MCF 10A (cell line): ENCODE data around the gene DPYD. TPM values are rescaled to one million over a fixed set of nuclear protein-coding genes. Genes with fewer than 3 reads are reported as not detected.

Experiments
- BruUV-seq: library from RNA; stranded (reverse); fragments of 400-500 nt; replicated peaks from 2 replicates; lab custom pipeline; 2021; lab: Mats Ljungman, UMichigan
- CTCF ChIA-PET: fragments of 300-600 bp; sonication (Branson Sonifier 250); formaldehyde crosslinking; extraction: SDS; loops from one replicate; lab custom pipeline; 2021; ENCODE audit warnings: antibody characterized with exemption, inconsistent platforms; lab: Yijun Ruan, JAX
- POLR2A ChIA-PET: fragments of 300-600, 350-650 bp; sonication (Branson Sonifier 250); formaldehyde crosslinking; extraction: SDS; loops from one replicate; lab custom pipeline; 2020; ENCODE audit warnings: antibody characterized with exemption, inconsistent platforms; lab: Yijun Ruan, JAX
- DNase-seq: peaks from one replicate; pipeline ENCODE4 v3.0.0-alpha.2; 2018; ENCODE audit not compliant: unreplicated experiment
- H3K27ac Mint-ChIP-seq: one replicate; pipeline ENCODE4 v1.8.0; 2022; ENCODE audit warnings: mild to moderate bottlenecking, low read depth, mixed read lengths; ENCODE audit not compliant: unreplicated experiment
- H3K27me3 Mint-ChIP-seq: one replicate; pipeline ENCODE4 v1.8.0; 2022; ENCODE audit warnings: mixed read lengths; ENCODE audit not compliant: insufficient read depth, unreplicated experiment
- H3K36me3 Mint-ChIP-seq: one replicate; pipeline ENCODE4 v1.8.0; 2022; ENCODE audit warnings: mild to moderate bottlenecking, moderate library complexity, mixed read lengths; ENCODE audit not compliant: insufficient read depth, unreplicated experiment
- H3K4me1 Mint-ChIP-seq: one replicate; pipeline ENCODE4 v1.8.0; 2022; ENCODE audit warnings: mixed read lengths; ENCODE audit not compliant: insufficient read depth, unreplicated experiment
- H3K4me3 Mint-ChIP-seq: one replicate; pipeline ENCODE4 v1.8.0; 2022; ENCODE audit warnings: mild to moderate bottlenecking, moderate library complexity, mixed read lengths; ENCODE audit not compliant: unreplicated experiment
- H3K9me3 Mint-ChIP-seq: one replicate; pipeline ENCODE4 v1.8.0; 2022; ENCODE audit warnings: mixed read lengths; ENCODE audit not compliant: unreplicated experiment
- intact Hi-C: fragments of 100-400 bp; cut with micrococcal nuclease; formaldehyde crosslinking; loops from 2 replicates; pipeline ENCODE4 v1.14.1; 2022
- total RNA-seq: library from RNA; stranded (reverse); gene quantifications from 2 replicates; pipeline ENCODE4 v1.2.3, GENCODE V29; 2022
- TF ChIP-seq, protein P1 (sequence below): fragments of 200-600 bp; IDR thresholded peaks from one replicate; pipeline ENCODE4 v1.8.0; 2022; ENCODE audit warnings: antibody characterized with exemption, mild to moderate bottlenecking; ENCODE audit not compliant: unreplicated experiment

DPYD gene
- total RNA-seq, 1 experiment from 2014 or later, result 48.2 TPM

GRCh38 chr1:97837161-97837560 lies 83.7 kb downstream of the DPYD start:
- no TSS peak for BruUV-seq
- Mint-ChIP-seq H3K27ac (no peak overlapping the region), H3K36me3 (peaks cover 7% of the 10 kb centered on the region), H3K27me3 (no peaks in the 10 kb centered on the region), H3K4me3 (no peak overlapping the region), H3K4me1 (no peaks in the 10 kb centered on the region), H3K9me3 (no peaks in the 10 kb centered on the region)
- intact Hi-C loops, result loop anchor here (5.0 kb wide), 2 partner anchors 80 to 210 kb away; no protein-coding TSS in a partner anchor
- ChIA-PET CTCF (no interaction called here), POLR2A (no interaction called here)
- TF ChIP-seq, protein P1, sequence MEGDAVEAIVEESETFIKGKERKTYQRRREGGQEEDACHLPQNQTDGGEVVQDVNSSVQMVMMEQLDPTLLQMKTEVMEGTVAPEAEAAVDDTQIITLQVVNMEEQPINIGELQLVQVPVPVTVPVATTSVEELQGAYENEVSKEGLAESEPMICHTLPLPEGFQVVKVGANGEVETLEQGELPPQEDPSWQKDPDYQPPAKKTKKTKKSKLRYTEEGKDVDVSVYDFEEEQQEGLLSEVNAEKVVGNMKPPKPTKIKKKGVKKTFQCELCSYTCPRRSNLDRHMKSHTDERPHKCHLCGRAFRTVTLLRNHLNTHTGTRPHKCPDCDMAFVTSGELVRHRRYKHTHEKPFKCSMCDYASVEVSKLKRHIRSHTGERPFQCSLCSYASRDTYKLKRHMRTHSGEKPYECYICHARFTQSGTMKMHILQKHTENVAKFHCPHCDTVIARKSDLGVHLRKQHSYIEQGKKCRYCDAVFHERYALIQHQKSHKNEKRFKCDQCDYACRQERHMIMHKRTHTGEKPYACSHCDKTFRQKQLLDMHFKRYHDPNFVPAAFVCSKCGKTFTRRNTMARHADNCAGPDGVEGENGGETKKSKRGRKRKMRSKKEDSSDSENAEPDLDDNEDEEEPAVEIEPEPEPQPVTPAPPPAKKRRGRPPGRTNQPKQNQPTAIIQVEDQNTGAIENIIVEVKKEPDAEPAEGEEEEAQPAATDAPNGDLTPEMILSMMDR, result no peak
- no peak for DNase-seq

DNA sequence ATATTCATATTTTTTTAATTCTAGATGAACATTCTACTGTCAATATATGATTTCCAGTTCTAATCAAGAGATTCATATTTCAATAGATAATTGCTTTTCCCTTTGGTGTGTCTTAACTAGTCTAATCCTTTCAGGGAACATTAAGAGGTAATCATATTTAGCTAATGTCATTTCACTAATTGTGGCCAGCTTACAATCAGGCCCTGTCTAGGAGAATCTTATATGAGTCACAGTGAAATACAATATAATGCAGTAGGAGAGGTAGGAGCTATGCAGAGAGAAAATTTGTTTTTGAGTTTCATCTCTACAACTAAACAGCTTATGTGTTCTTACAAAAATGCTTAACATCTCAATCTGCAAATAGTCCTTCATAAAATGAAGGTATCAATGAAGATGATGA lies 85.9 kb downstream of the DPYD start:
- Mint-ChIP-seq H3K4me1 (no peaks in the 10 kb centered on the region), H3K27ac (no peak overlapping the region), H3K27me3 (no peaks in the 10 kb centered on the region), H3K4me3 (no peak overlapping the region), H3K9me3 (no peaks in the 10 kb centered on the region), H3K36me3 (peaks cover 7% of the 10 kb centered on the region)
- TF ChIP-seq, protein P1, result no peak
- DNase-seq, result no peak
- POLR2A ChIA-PET, result interaction anchor here (1.5 kb wide), 1 partner anchor 84 kb away, joined by 3 read pairs; no protein-coding TSS in a partner anchor
- CTCF ChIA-PET, result interaction anchor here (0.5 kb wide), 1 partner anchor 904 kb away, joined by 4 read pairs; no protein-coding TSS in a partner anchor
- intact Hi-C loops, result loop anchor here (5.0 kb wide), 2 partner anchors 82 to 212 kb away; no protein-coding TSS in a partner anchor
- no TSS peak for BruUV-seq

- no peak overlapping the region for H3K4me3 Mint-ChIP-seq
- no peaks in the 10 kb centered on the region for H3K4me1 Mint-ChIP-seq
- CTCF ChIA-PET, result no interaction called here
- POLR2A ChIA-PET, result no interaction called here
- H3K36me3 Mint-ChIP-seq, result peaks cover under 1% of the 10 kb centered on the region
- H3K9me3 Mint-ChIP-seq, result no peaks in the 10 kb centered on the region
- no peak for DNase-seq
- intact Hi-C loops, result no loop called here
- BruUV-seq, result no TSS peak
- TF ChIP-seq, protein P1, result no peak
- no peak overlapping the region for H3K27ac Mint-ChIP-seq
- H3K27me3 Mint-ChIP-seq, result no peaks in the 10 kb centered on the region
Observed at GRCh38 chr1:97833881-97834280, 87.0 kb downstream of the DPYD start.

DNA sequence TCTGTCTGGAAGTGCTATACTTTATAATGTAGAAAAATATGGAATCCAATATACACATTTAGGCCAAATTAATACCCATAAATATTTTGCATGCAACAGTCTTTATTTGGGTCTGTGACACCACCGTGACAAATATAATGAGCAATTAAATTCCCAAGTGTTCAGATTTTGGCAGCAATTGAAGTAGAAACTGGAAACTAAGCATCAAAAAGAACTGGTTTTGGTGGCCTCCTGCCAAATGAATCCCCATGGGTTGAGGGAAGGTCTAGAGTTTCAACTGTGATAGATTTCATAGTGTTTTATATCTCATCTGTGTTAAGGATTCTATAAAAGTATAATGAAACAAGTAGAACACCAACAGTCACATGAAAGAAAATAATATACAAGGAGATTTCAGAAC lies 88.4 kb downstream of the DPYD start:
- Mint-ChIP-seq H3K27me3 (no peaks in the 10 kb centered on the region), H3K4me3 (no peak overlapping the region), H3K36me3 (no peaks in the 10 kb centered on the region), H3K27ac (no peak overlapping the region), H3K4me1 (no peaks in the 10 kb centered on the region), H3K9me3 (no peaks in the 10 kb centered on the region)
- TF ChIP-seq, protein P1, result no peak
- CTCF ChIA-PET, result interaction anchor here (0.6 kb wide), 1 partner anchor 729 kb away, joined by 3 read pairs; no protein-coding TSS in a partner anchor
- no TSS peak for BruUV-seq
- intact Hi-C loops, result no loop called here
- peak; percentile 27 for DNase-seq
- POLR2A ChIA-PET, result interaction anchor here (1.0 kb wide), 3 partner anchors 15 to 60 kb away, joined by 3 to 4 read pairs (median 4); no protein-coding TSS in a partner anchor
